Glutamatergic neuron (in vitro differentiated cells): ENCODE results near the gene SCD5. TPM values are rescaled to one million over a fixed set of nuclear protein-coding genes. Genes with fewer than 3 reads are reported as not detected.

ENCODE experiments used
- DNase-seq: peaks from one replicate; pipeline ENCODE4 v3.0.0; 2022
- H3K27ac Mint-ChIP-seq: one replicate; pipeline ENCODE4 v1.8.0; 2020; ENCODE audit warnings: mild to moderate bottlenecking, mixed read lengths, inconsistent platforms; ENCODE audit not compliant: unreplicated experiment
- H3K27me3 Mint-ChIP-seq: one replicate; pipeline ENCODE4 v1.8.0; 2020; ENCODE audit warnings: mild to moderate bottlenecking, moderate library complexity, mixed read lengths, inconsistent platforms; ENCODE audit not compliant: unreplicated experiment
- H3K36me3 Mint-ChIP-seq: one replicate; pipeline ENCODE4 v1.8.0; 2020; ENCODE audit warnings: mild to moderate bottlenecking, mixed read lengths, inconsistent platforms; ENCODE audit not compliant: unreplicated experiment
- H3K4me1 Mint-ChIP-seq: one replicate; pipeline ENCODE4 v1.8.0; 2020; ENCODE audit warnings: mild to moderate bottlenecking, low read depth, mixed read lengths, inconsistent platforms; ENCODE audit not compliant: unreplicated experiment
- H3K4me3 Mint-ChIP-seq: one replicate; pipeline ENCODE4 v1.8.0; 2020; ENCODE audit warnings: mild to moderate bottlenecking, mixed read lengths, inconsistent platforms; ENCODE audit not compliant: unreplicated experiment
- H3K9me3 Mint-ChIP-seq: one replicate; pipeline ENCODE4 v1.8.0; 2020; ENCODE audit warnings: mild to moderate bottlenecking, moderate library complexity, mixed read lengths, inconsistent platforms; ENCODE audit not compliant: unreplicated experiment
- CTCF ChIP-seq: fragments of 200-600 bp; sonication (generic); IDR thresholded peaks from one replicate; pipeline ENCODE4 v1.5.0; 2021; ENCODE audit not compliant: partially characterized antibody, unreplicated experiment
- total RNA-seq: library from RNA; stranded (reverse); fragmentation: NEBNext Ultra II Directional; extraction: Animal tissue kit (Norgen Biotek cat#: 25700); gene quantifications from one replicate; pipeline ENCODE4 v1.2.1, GENCODE V29; 2021; ENCODE audit not compliant: unreplicated experiment

Gene SCD5
- total RNA-seq, 1 donor from 2014 or later = 31.9 TPM

- H3K27ac Mint-ChIP-seq = no peak overlapping the region
- H3K9me3 Mint-ChIP-seq = peaks cover 3% of the 10 kb centered on the region
- no peak overlapping the region for H3K4me3 Mint-ChIP-seq
- H3K36me3 Mint-ChIP-seq = peaks cover 5% of the 10 kb centered on the region
- TF ChIP-seq CTCF = no peak
- peaks cover 2% of the 10 kb centered on the region for H3K27me3 Mint-ChIP-seq
- DNase-seq = no peak
- H3K4me1 Mint-ChIP-seq = peaks cover 1% of the 10 kb centered on the region
These were observed 102.3 kb downstream of the SCD5 start for GRCh38 chr4:82696117-82696860.

- Mint-ChIP-seq H3K4me1 (peaks cover 1% of the 10 kb centered on the region), H3K27ac (no peak overlapping the region), H3K4me3 (no peak overlapping the region), H3K36me3 (peaks cover 5% of the 10 kb centered on the region), H3K9me3 (peaks cover 3% of the 10 kb centered on the region), H3K27me3 (peaks cover 4% of the 10 kb centered on the region)
- peak; percentile 23 for TF ChIP-seq CTCF
- DNase-seq = no peak
These were observed 103.7 kb downstream of the SCD5 start for GRCh38 chr4:82694892-82695291.

- H3K36me3 Mint-ChIP-seq = peaks cover 5% of the 10 kb centered on the region
- peaks cover 4% of the 10 kb centered on the region for H3K27me3 Mint-ChIP-seq
- no peak overlapping the region for H3K4me3 Mint-ChIP-seq
- TF ChIP-seq CTCF = no peak
- DNase-seq = no peak
- H3K4me1 Mint-ChIP-seq = peaks cover 1% of the 10 kb centered on the region
- no peak overlapping the region for H3K27ac Mint-ChIP-seq
- H3K9me3 Mint-ChIP-seq = peaks cover 3% of the 10 kb centered on the region
These were observed 104.5 kb downstream of the SCD5 start for GRCh38 chr4:82694046-82694445.

GRCh38 chr4:82692101-82692780 is 106.4 kb downstream of the SCD5 start:
- H3K4me3 Mint-ChIP-seq = no peak overlapping the region
- no peak for TF ChIP-seq CTCF
- H3K36me3 Mint-ChIP-seq = peaks cover 5% of the 10 kb centered on the region
- peaks cover 2% of the 10 kb centered on the region for H3K9me3 Mint-ChIP-seq
- no peak overlapping the region for H3K27ac Mint-ChIP-seq
- no peak for DNase-seq
- peaks cover 2% of the 10 kb centered on the region for H3K27me3 Mint-ChIP-seq
- no peaks in the 10 kb centered on the region for H3K4me1 Mint-ChIP-seq

GRCh38 chr4:82691431-82691830 is 107.2 kb downstream of the SCD5 start:
- no peak for DNase-seq
- peaks cover 2% of the 10 kb centered on the region for H3K9me3 Mint-ChIP-seq
- peaks cover 2% of the 10 kb centered on the region for H3K27me3 Mint-ChIP-seq
- peaks cover 5% of the 10 kb centered on the region for H3K36me3 Mint-ChIP-seq
- no peak overlapping the region for H3K4me3 Mint-ChIP-seq
- H3K27ac Mint-ChIP-seq = no peak overlapping the region
- no peak for TF ChIP-seq CTCF
- no peaks in the 10 kb centered on the region for H3K4me1 Mint-ChIP-seq
